Embryonic facial prominence (tissue), 1 donor: ENCODE measurements around the gene ZNF860.
"Not testable (repeated sequence)": the region's sequence is repeated elsewhere in the genome, so short reads cannot be mapped to it uniquely, and the experiment has no call there.

Experiments
- DNase-seq: peaks from one replicate; pipeline ENCODE4 v3.0.0-alpha.2; 2016; ENCODE audit errors: extremely low spot score

ZNF860 gene

DNA sequence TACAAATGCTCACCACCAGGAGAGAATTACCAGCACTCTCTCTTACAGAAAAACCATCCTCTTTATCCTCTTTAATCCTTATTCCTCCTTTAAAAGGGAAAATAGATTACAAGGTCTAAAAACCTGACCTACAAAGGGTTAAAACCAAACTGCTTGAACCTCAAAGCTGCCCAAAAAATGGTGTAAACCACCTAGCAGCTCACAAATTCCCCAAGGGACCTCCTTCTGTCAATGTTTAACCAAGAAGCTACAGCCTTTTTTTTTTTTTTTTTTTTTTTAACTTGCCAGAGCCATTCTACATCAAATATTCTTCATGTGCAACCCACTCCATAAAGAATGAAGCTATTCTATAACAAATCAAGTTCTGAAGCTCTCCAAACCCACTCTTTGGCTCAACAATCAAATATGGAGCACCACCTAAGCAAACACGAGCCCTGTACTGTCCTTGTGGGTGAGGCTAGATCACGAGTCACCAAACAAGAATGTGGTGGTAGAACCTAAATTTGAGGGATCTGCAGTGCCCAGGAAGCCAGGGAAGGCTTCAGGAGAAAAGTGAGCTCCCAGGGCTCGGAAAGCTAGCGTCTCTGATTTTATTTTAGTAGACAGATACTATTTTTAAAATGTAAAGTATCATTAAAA, 20.6 kb upstream of the ZNF860 start:
- DNase-seq: no peak

DNA sequence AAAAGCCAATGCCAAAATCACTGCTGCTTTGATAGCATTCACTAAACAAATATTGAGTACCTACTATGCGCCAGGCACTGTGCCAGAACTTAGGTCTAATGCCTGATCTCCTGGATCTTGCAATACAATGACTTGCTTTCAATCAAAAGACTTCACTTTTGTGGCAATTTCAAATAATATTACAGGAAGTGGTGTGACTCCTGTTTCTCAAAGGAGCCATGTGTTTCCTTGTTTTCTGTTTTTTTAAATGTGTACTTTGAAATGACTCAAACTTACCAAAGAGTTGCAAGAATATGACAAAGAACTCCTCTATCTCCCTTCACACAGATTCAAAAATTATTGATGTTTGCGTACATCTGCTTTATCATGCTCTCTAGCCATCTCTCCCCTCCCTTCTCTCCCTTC, 18.7 kb upstream of the ZNF860 start:
- DNase-seq: no peak

DNA sequence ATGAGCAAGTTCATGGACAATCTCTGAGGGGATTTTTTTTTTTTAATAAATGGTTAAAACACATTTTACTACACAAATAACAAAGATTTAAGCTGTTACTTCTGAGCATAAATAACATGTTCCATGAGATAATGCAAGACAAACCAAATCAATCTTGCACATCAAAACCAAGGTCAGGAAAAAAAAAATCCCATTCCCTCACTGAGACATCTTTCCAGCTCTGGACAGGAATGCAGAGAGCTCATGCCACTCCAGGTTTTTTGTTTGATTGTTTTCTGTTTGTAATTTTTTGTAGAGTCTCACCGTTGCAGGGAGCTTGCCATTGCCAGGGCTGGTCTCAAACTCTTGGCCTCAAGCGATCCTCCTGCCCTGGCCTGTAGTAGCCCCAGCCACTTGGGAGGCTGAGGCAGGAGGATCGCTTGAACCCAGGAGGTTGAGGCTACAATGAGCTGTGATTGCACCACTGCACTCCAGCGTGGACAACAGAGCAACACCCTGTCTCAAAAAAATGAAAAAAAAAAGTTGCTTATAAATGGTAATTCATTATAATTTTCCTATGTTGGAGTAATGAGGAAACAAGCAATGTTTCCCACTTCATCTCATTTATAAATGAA, 14.5 kb upstream of the ZNF860 start:
- DNase-seq: no peak

DNA sequence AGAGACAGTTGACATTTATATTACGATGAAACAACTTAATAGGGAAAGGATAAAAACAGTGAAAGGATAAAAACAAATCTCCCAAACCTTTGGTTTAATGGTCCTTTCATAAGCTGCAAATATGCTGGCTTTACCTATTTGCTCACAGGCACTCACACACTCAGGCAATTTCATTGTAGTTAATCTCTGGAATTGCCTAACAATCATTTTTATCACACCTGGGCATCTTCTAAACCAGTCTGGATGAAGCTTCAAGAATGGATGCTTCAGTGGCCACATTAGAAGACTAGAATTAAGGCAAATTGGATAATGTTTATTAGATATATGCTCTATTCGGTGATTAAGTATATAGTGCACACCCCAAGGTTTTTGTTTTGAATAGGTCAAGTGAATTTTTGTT, 14.0 kb upstream of the ZNF860 start:
- DNase-seq: no peak

DNA sequence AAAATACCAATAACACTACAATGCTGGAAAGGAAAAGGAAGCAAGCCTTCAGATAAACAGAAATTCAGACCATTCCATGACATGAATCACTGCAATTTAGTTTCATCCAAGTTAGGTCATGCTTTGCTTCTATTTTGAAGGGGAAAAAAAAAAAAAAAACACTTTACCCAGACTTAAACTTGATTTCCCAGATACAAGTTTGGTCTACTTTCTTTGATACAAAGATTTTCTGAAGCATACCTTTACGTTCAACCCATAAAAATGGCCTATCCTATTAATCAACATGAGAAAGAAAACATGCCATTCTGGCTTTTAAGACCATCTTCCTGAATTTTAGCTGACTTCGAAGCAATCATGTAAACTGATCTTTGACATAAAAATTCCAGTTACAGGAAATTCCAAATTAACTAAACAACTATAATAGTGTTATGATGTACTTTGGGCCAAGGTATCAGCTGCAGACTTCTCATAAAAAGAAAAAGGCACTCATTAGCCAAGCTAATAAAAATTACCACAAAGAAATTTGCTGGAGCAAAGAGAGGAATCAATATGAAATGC, 13.1 kb upstream of the ZNF860 start:
- no peak for DNase-seq

DNA sequence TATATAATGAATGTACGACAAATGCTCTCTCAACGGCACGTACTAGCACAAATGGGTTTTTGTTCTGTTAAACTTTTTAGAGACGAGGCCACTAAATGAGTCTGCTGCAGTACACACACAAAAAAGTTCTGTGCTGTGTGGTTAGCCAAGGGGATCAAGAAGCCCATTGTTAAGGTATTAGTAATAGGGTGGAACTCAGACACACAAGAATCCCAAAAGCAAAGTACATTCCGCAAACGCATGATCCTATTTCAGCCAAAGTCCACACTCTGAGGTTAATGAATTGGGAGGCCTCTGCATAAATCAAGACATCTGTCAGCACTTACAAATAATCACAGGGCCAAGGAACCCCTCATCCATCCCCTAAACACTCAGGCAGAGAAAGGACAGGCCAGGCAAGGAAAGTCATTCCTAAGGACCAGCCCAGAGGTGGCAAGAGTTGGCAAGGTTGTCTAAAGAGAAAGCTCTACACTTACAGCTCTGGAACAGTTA, 12.6 kb upstream of the ZNF860 start:
- peak; percentile 53 for DNase-seq

DNA sequence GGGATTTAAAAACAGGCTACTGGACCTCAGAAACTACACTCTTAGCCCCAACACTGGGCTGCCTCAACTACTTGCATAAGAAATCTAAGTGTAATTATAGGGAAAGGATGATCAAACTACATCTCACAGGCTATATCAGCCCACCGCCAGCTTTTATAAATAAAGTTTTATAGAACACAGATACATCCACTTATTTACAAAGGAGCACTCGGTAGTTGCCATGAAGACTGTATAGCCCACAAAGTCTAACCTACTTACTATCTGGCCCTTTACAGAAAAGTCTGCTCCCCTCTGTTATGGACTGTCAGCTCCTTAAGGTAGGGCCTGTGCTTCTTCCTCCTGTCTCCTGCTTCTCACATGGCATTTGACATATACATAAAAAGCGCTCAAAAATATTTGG, 9.9 kb upstream of the ZNF860 start:
- no peak for DNase-seq

DNA sequence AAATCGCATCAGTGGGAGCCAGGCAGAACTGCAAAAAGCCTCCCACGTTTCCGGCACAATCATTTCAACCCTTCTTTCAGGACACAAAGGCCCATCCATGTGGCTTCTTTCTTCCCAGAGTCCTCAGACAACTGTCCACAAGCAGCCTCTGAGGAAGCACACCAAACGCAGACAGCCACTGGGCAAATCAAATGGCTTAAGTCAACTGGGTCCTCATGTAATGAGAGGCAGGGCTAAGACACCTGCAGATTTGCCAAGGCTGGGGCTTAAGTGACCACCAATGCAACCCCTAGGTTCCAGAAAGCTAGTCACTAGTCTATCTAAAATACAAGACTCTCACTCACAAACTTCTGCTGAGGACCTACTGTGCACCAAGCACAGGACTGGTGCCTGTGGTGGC, 8.5 kb upstream of the ZNF860 start:
- DNase-seq: no peak

DNA sequence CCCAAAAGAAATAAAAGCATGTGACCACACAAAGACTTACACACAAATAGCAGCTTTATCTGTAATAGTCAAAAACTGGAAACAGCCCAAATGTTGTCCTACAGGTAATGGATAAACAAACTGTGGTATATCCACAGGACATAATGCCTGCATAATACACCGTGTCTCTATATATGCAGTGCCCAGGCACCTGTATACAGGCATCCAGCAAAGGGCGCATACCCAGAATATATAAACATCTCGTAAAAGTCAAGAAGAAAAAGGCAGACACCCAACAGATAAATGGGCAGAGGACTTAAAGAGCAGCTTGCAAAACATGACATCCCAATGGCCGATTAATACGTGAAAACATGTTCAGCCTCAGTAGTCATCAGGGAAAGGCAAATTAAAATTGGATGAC, 7.7 kb upstream of the ZNF860 start:
- no peak for DNase-seq

DNA sequence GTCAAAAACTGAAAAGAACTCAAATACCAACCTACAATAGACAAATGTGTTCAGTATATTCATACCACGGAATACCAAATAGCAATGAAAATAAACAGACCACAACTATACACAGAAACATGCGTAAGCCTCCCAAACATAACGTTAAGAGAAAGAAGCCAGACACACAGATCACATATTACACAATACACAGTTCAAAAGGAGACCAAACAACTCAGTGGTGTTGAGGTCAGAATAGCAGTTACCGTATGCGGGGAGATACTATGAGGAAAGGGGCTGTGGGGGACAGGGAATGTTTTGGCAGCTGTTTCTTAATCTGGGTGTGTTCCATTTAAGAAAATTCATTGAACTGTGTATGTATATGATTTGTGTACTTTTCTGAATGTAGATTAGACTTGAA, 7.1 kb upstream of the ZNF860 start:
- no peak for DNase-seq

DNA sequence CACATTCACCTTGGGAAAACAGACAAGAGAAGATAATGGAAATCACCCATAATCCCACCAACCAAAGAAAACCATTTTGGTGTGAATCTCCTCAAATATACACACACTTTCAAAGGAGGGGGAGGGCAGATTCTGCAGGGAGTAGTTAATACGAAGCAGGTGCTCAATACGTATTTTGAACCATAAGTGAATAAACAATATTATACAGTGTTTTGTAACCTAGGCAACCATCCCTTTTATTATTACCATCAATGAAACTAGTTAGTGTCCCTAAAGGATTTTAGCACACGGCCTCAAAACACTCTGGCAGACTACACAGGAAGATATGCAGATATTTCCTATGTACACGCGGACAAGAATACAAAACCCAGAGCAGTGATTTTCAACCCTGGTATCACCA, 6.6 kb upstream of the ZNF860 start:
- peak; percentile 54 for DNase-seq

DNA sequence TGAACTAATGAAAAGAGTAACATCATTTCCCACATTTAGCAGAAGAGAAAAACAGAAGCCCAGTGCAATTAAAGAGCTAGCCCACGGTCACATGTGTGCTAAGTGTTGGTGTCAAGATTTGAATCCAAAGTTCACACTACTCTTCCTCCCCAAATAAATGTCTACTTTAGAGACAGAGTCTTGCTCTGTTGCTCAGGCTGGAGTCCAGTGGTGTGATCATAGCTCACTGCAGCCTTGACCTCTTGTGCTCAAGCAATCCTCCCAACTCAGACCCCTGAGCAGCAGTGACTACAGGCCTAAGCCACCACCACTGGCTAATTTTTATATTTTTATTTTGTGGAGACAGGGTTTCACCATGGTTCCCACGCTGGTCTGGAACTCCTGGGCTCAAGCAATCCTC, 5.2 kb upstream of the ZNF860 start:
- DNase-seq: no peak

DNA sequence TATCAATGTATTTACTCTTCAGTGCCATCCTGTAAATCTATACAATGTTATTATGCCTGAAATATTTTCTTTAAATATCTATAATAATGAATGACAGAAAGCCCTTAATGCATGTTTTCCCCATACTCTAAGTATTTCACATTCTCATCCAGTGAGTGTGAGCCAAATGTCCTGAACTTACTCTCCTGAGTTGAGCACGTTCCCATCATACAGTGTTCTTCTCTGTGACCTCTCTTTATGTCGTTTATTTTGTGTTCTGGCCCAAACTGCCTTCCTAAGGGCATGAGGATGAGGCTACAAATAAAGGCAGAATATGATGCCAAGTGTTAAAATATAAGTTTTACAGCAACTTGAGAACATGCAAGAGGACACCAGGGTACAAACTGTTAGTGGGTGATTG, 3.8 kb upstream of the ZNF860 start:
- DNase-seq: no peak

DNA sequence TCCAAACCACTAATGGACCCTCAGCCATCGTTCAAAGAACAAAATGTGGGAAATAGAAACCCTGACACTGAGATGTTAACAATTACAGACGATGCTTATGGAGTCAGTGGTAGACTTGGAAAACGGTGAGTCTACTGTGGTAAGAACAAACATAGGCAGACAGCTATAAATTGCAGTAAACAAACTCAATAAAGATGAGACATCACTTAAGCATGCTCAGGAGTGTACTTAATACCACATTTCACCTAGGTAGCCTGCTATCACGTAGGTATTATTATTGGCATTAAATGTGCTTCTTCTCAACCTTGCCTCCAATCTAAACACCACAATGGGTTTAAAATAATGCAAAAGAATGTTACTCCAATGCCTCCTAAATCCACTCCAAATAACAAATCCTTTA, 3.0 kb upstream of the ZNF860 start:
- DNase-seq: no peak

DNA sequence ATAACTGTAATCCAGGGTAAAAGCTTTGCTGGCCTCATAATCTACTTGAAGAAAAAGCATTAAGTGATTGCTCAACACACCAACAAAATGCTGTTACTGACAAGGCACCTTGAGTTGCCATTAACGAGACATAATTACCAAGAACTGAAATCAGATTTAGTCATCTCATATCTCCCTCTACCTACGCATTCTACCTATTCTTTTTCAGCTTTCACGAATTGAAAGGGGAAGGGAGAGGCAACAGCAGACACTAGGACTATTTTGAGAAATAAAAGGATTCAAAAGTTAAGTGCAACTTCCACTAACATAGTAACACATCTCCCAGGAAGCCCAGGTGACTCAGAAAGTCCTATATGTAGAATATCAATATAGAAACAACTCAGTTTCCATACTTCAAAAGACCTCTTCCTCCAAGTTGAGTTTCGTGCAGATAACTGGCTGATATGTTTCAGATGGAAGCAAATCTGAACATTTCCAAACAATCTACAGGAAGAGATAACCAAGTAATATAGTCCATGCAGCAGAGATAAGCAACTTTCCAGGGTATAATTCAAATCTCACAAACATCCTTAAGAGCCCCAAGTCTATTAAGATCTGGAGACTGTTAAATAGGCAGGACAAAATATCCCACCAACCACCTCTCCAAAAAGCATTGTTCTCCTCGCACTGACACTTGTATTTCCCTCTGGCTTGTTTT, 2.4 kb upstream of the ZNF860 start:
- DNase-seq: no peak

DNA sequence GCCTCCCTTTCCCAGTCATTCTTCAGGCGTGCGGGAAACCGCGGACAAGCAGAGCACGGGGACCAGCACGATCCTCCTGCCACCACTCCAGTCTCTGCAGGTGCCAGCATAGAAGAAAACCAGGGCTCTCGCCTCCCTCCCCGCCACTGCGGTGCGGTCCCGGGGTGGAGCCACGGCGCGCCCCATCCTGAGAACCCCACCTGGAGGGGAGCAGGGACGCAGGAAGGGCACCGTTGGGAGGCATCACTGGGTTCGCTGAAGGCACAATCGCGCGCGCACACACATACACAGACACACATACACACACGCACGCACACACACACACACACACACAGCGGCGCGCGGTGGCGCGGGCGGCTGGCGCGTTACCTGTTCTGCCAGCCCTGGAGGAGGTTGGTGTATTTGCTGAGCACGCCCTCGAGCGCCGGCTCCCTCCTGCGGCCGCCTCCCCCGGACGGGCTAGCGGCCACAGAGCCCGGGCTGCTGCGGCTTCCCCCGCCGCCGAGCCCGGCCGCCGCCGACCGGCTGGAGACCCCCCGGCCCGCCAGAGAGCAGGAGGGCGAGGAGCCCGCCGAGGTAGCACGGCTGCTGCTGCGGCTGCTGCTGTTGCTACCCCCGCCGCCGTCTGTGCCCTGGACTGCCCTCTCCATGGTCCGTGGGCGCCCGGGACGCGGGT, 882 bp upstream of the ZNF860 start:
- DNase-seq: no peak

DNA sequence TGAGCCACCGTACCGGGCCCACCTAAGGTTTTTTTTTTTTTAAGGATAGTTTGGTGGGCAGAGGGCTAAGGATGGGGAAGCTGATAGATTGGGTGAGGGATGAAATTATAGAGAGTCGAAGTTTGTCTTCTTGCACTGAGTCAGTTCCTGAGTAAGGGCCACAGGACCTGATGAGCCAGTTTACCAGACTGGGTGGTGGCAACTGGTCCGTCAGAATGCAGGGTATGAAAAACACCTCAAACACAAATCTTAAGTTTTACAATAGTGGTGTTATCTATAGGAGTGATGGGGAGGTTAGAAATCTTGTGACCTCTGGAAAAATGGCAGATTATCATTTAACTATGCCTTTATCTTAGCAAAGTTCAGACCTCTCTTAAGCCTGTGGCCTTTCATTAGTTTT, 2.8 kb downstream of the ZNF860 start:
- DNase-seq: no peak

DNA sequence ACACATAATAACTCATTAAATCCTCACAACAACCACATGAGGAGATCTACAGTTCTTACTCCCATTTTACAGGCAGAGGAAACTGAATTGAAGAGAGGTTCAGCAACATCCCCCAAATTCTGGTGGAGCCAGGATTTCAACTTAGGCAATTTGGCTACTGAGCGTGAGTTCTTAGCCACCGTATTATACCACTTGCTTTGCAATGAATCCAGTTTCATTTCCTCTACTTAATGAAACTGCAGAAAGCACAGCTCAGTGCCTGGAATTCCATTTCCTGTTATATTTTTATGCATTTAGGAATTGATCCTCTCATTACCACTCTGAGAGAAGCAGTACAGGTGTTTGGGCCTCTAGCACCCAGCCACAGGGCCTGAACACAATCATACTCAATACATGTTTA, 4.3 kb downstream of the ZNF860 start:
- no peak for DNase-seq

DNA sequence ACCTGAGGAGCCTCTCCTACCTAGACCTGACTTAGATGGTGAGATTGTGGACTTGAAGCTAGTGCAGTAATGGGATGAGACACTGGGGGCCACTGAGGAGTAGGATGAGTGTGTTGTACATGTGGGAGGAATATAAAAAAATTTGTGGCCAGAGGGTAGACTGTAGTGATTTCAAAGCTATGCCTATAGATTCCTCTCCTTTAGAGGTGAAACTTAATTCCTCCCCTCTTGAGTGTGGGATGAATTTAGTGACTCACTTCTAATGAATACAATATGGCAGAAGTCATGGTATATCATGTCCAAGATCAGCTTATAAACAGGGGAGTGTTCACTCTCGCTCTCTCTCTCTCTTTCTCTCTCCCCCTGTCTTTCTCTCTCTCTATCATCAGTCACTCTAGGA, 6.7 kb downstream of the ZNF860 start:
- DNase-seq: no peak

DNA sequence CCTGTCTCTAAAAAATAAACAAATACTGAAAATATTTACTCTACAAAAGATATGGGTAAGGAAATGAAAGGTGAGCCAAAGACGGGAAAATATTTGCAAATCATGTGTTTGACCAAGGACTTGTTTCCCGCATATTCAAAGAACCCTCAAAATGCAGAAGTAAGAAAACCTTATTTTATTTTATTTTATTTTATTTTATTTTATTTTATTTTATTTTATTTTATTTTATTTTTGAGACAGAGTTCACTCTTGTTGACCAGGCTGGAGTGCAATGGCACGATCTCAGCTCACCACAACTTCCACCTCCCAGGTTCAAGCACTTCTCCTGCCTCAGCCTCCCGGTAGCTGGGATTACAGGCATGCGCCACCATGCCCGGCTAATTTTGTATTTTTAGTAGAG, 11.4 kb downstream of the ZNF860 start:
- not testable (repeated sequence) for DNase-seq

DNA sequence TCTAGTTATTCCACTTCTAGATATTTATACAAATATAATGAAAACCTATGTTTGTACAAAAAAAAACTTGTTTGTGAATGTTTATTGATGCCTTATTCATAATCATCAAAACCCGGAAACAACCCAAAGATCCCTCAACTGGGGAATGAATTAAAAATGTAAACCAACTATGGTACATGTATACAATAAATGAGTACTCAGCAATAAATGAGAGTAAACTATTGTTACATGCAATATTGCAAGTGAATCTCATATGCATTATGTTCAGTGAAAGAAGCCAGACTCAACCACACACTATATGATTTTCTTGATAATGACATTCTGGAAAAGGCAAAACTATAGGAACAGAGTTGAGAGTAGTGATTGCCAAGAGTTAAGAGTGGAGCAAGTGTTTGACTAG, 12.3 kb downstream of the ZNF860 start:
- DNase-seq: no peak

DNA sequence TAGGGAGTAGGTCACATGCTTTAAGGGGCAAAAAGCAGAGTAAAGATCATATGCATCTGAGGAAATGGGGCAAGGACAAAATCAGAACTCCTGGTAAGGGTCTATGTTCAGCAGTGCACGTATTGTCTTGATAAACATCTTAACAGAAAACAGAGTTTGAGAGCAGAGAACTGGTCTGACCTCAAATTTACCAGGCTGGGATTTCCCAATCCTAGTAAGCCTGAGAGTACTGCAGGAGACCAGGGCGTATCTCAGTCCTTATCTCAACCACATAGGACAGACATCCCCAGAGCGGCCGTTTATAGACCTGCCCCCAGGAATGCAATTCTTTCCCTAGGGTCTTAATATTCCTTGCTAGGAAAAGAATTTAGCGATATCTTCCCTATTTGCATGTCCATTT, 13.5 kb downstream of the ZNF860 start:
- DNase-seq: not testable (repeated sequence)
